Gastrocnemius medialis (tissue), 4 donors: ENCODE data around the gene DMRT1.

ENCODE experiments used
- CTCF ChIP-seq, 5 experiments: fragments of 450-650 bp in 3 of 5; fragments of 200-600 bp in 2 of 5; sonication (generic) in 2 of 5; IDR thresholded peaks in 4 of 5; conservative IDR thresholded peaks in 1 of 5; 1 replicate in 4 of 5; 2 replicates in 1 of 5; pipeline ENCODE4 v1.5.1; 2016 to 2019; ENCODE audit warnings: antibody characterized with exemption in 5 of 5, mild to moderate bottlenecking in 3 of 5, moderate library complexity in 3 of 5
- POLR2A ChIP-seq, 2 donors: fragments of 450-650 bp; IDR thresholded peaks; one replicate each; pipeline ENCODE4 v1.6.1; 2017; ENCODE audit warnings: antibody characterized with exemption in 2 of 2, mild to moderate bottlenecking in 2 of 2, moderate library complexity in 2 of 2

DNA sequence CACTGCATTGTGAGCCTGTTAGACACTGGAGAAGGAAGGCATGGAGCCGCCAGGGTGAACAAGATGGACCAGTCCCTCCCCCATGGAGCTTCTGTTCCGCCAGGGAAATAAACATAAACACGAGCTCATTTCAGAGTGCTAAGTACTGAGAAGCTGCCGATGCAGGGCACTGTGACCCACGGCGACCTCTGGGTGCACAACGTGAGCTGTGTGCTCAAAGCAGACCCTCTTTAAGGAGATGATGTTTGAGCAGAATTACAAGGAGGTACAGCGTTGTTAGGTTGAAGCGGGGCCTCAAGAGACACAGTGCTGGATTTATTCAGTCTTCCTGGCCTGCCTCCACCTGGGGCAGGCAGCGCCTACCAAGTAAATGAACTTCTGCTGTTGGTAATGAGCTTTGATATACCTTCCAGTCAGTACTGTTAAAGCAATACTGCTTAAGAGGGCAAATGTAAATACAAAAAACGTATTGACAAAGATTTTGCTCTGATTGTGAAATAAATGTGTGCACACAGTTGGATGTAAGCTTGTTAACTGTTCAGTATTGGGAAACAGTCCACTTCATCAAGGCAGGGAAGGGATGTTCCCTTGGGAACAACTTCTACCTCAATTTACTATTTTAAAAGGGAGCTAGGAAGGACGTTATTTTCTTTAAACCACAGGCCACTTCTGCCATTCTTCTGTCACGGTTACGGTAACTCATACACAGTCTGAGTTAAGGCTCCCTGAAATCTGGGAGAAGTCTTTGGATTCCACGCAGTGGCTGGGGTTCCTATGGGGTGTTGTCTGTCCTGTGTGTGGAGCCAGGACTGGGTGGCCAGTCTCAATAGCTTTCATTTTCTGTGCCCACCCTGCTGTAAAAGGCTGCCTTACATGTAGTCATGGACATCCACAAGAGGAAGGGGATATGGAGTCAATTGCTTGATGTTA is 48.9 kb upstream of the DMRT1 start:
- TF ChIP-seq POLR2A (IDR thresholded peaks at IDR 0.05): no peak
- no peak for TF ChIP-seq CTCF (IDR thresholded peaks at IDR 0.05 in 4 of 5, conservative IDR thresholded peaks at IDR 0.05 in 1 of 5)
